AG09319 (cell line): ENCODE results near the gene NCDN.

ENCODE experiments used
- DNase-seq: peaks from one replicate; pipeline ENCODE4 v3.0.0-alpha.2; 2010; ENCODE audit warnings: low read depth; ENCODE audit errors: extremely low read depth
- TF ChIP-seq, protein P1 (sequence below): IDR thresholded peaks from 2 replicates; pipeline ENCODE4 v1.5.1; 2011; ENCODE audit warnings: low read depth, mild to moderate bottlenecking, inconsistent platforms, low read length, moderate library complexity

NCDN gene

DNA sequence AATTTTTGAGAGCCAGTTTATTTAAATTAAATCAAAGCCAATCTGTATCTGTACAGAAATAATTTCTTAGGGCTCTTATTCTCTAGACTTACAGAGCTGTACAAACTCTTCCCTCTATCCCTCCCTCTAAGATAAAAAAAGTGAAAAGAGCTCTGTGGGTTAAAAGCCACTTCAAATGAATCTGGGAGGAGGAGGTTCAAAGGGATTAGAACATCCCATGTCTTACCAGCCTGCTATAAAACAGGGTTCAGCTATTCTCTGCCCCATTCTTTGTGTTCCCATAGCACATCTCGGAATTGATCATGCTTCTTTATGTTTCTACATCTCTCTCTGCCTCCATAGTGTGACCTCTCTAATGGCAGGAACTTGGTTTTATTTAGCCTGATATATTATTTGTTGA is 19.8 kb upstream of the NCDN start:
- TF ChIP-seq, protein P1, sequence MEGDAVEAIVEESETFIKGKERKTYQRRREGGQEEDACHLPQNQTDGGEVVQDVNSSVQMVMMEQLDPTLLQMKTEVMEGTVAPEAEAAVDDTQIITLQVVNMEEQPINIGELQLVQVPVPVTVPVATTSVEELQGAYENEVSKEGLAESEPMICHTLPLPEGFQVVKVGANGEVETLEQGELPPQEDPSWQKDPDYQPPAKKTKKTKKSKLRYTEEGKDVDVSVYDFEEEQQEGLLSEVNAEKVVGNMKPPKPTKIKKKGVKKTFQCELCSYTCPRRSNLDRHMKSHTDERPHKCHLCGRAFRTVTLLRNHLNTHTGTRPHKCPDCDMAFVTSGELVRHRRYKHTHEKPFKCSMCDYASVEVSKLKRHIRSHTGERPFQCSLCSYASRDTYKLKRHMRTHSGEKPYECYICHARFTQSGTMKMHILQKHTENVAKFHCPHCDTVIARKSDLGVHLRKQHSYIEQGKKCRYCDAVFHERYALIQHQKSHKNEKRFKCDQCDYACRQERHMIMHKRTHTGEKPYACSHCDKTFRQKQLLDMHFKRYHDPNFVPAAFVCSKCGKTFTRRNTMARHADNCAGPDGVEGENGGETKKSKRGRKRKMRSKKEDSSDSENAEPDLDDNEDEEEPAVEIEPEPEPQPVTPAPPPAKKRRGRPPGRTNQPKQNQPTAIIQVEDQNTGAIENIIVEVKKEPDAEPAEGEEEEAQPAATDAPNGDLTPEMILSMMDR: no peak

GRCh38 chr1:35539073-35539823 is 18.4 kb upstream of the NCDN start:
- DNase-seq: no peak
- TF ChIP-seq, protein P1: no peak

More for the DNA sequence above, 19.8 kb upstream of the NCDN start:
- no peak for DNase-seq

DNA sequence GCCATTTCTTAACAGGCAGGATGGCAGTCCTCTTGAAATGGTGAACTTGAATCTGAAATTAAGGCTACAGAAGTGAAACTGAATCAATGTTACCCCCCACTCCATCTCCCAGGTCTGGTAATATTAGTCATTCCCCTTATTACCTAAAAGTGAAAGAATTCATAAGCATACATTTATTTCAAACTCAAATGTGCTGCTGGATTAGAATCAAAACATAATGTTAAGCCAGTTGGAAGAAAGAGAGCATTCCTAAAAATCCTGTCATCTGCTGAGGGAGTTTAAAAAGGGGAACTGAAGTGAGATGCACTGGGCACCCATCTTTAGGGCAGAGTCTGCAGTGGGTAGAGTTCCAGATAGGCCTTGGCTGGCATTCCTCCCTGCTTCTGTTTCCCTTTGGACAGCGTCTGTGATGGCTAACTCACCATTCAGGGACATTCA is 17.8 kb upstream of the NCDN start:
- TF ChIP-seq, protein P1: no peak
- DNase-seq: no peak

GRCh38 chr1:35544976-35545375 is 12.6 kb upstream of the NCDN start:
- TF ChIP-seq, protein P1: peak; percentile 32
- DNase-seq: no peak

- no peak for DNase-seq
- TF ChIP-seq, protein P1: no peak
Measured at GRCh38 chr1:35546614-35547013, 11.0 kb upstream of the NCDN start.

DNA sequence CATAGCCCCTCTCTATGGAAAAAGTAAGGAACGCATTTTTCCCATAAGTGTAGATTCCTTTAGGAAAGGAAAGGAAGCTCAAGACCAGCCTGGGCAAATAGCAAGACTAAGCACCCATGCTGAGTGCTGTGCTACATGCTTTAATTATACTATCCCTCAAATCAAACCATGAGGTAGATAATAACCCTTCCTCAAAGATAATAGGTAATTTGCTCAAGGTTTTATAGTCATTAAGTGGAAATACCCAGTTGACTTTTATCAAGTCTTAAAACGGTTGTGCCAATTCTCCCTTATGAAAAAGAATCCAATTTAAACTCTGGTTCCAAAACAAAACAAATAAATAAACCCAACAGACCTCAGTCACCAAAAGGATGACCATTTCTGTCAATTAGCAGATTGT is 3.7 kb upstream of the NCDN start:
- no peak for DNase-seq
- TF ChIP-seq, protein P1: no peak

DNA sequence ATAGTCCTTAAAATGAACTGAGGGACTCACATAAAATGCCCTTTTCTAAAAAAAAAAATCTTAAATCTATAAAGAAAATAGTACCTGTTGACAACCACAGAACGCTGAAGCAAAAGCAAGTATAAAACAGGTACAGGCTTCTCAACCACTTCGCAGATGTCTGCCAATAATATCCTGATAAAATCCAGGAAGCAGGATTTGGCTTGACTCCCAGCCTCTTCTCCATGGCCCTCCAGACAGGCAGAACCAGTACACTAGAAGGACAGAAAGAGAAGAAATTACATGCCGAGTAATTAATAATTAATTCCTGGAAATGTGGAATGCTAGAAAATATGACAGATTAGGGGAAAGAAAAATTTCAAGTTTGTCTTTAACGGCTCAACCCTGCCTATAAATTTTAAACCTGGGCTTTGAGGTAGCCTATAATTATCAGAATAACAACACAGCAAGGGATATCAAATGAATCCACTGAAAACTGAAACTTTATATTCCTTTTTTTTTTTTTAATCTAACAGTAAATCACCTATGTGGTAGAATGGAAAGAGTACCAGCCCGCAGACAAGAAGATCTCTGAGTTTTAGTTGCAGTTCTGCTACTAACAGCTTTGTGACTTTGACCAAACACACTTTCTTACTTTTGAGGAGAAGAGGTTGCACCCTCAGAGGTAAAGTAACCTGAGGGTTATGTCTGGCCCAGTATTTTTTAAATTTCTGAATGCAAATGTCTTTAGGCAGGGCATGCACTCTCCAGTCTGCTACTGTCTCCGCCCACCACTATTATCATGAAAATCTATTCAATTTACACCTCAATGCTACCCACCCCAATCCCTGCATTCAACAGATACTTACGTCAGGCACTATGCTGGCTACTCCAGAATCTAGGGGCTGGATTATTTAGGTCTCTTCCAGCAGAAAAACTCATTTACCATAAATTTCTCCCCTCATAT is 3.1 kb upstream of the NCDN start:
- no peak for DNase-seq
- TF ChIP-seq, protein P1: no peak
